Measurements from ENCODE around the gene ARAP2. TPM values are rescaled to one million over a fixed set of nuclear protein-coding genes. Genes with fewer than 3 reads are reported as not detected.

ARAP2 gene
- total RNA-seq, 1 experiment from 2014 or later = 1.7 TPM

GRCh38 chr4:36051634-36052033 is 192.7 kb downstream of the ARAP2 start:
- no peak for DNase-seq
- no peaks in the 10 kb centered on the region for H3K36me3 ChIP-seq (replicated peaks; ENCODE audit: control insufficient read depth, insufficient read depth, low read length)

DNA sequence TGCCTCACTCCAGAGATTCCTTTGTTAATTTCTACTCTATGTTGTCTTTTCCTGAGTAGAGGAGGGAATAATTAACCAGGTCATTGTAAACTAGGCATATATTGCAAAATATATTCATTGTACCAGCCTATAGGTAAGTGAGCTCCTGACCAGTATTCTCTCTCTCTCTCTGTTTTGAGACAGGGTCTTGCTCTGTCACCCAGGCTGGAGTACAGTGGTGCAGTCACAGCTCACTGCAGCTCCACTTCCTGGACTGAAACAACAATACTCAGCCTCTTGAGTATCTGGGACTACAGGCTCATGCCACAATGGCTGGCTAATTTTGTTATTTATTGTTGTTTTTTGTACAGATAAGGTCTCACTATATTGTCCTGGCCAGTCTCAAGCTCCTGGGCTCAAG is 198.3 kb downstream of the ARAP2 start:
- no peak for DNase-seq
- Histone ChIP-seq H3K27me3 (ENCODE audit: control insufficient read depth, insufficient read depth, low read length) (no peaks in the 10 kb centered on the region), H3K4me3 (ENCODE audit: insufficient read depth, low read depth, low read length) (no peak overlapping the region), H3K36me3 (replicated peaks; ENCODE audit: control insufficient read depth, insufficient read depth, low read length) (no peaks in the 10 kb centered on the region)

More at GRCh38 chr4:36051634-36052033, 192.7 kb downstream of the ARAP2 start:
- H3K4me3 ChIP-seq (ENCODE audit: insufficient read depth, low read depth, low read length) = no peak overlapping the region
- no peaks in the 10 kb centered on the region for H3K27me3 ChIP-seq (ENCODE audit: control insufficient read depth, insufficient read depth, low read length)

DNA sequence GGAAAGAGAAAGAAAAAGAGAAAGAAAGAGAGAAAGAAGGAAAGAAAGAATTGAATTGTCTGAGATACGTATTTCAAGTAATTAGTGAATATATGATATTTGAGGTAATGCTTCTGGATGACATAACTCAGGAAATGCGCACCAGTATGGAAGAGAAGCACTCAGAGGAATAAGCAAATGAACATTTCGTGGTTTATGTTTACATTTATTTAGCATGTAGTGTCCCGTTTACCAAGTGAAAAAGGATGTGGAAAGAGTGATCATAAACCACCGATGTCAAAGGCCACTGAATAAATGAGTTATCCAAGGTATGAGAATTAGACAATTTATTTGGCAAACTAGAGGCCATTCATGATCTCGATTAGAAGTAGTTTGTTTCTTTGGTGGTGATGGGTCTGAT is 200.4 kb downstream of the ARAP2 start:
- Histone ChIP-seq H3K36me3 (replicated peaks; ENCODE audit: control insufficient read depth, insufficient read depth, low read length) (no peaks in the 10 kb centered on the region), H3K27me3 (ENCODE audit: control insufficient read depth, insufficient read depth, low read length) (no peaks in the 10 kb centered on the region), H3K4me3 (ENCODE audit: insufficient read depth, low read depth, low read length) (no peak overlapping the region)
- DNase-seq = no peak

DNA sequence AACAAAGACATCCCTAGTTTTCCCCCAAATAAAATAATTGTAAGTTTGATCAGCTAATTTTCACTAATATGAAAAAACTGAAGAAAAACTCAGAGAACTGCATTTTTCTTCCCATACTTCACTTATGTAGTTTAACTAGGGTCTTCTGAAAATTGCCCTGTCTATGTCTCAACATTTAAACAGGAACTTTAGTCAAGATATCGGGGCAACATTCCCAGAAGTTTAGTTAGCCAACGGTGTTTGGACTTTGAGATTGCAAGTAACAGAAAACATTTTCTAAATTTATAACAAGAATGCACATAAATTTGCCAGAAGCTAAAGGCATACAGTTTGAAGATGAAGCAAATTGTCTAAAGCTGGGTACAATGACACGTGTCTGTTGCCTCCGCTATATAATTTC is 201.1 kb downstream of the ARAP2 start:
- no peaks in the 10 kb centered on the region for H3K27me3 ChIP-seq (ENCODE audit: control insufficient read depth, insufficient read depth, low read length)
- no peak for DNase-seq
- no peak overlapping the region for H3K4me3 ChIP-seq (ENCODE audit: insufficient read depth, low read depth, low read length)
- no peaks in the 10 kb centered on the region for H3K36me3 ChIP-seq (replicated peaks; ENCODE audit: control insufficient read depth, insufficient read depth, low read length)

GRCh38 chr4:36042122-36042970 is 202.0 kb downstream of the ARAP2 start:
- DNase-seq = no peak
- no peaks in the 10 kb centered on the region for H3K27me3 ChIP-seq (ENCODE audit: control insufficient read depth, insufficient read depth, low read length)
- H3K36me3 ChIP-seq (replicated peaks; ENCODE audit: control insufficient read depth, insufficient read depth, low read length) = no peaks in the 10 kb centered on the region
- H3K4me3 ChIP-seq (ENCODE audit: insufficient read depth, low read depth, low read length) = no peak overlapping the region

- Histone ChIP-seq H3K27me3 (ENCODE audit: control insufficient read depth, insufficient read depth, low read length) (no peaks in the 10 kb centered on the region), H3K36me3 (replicated peaks; ENCODE audit: control insufficient read depth, insufficient read depth, low read length) (no peaks in the 10 kb centered on the region), H3K4me3 (ENCODE audit: insufficient read depth, low read depth, low read length) (no peak overlapping the region)
- no peak for DNase-seq
These were observed 203.0 kb downstream of the ARAP2 start for GRCh38 chr4:36041340-36041739.

DNA sequence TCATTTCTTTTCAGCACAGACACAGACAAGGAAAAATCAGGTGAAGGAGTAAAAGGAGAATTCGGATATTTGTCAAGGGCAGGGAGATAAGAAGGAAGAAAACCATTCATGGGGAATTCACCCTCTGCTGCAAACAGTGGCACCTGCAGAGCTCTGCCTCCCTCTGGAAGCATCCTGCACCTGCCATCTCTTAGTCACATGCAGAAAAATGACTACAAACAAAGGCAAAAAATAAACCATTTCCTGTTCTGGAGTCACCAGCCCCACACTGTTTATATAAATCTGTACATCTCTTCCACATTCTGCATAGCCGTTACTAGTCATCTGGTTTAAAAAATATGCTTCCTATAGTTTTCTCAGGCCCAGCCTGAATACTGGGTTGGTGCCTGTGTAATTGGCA is 205.3 kb downstream of the ARAP2 start:
- no peak overlapping the region for H3K4me3 ChIP-seq (ENCODE audit: insufficient read depth, low read depth, low read length)
- no peaks in the 10 kb centered on the region for H3K27me3 ChIP-seq (ENCODE audit: control insufficient read depth, insufficient read depth, low read length)
- peak; percentile 7 for DNase-seq
- H3K36me3 ChIP-seq (replicated peaks; ENCODE audit: control insufficient read depth, insufficient read depth, low read length) = no peaks in the 10 kb centered on the region

DNA sequence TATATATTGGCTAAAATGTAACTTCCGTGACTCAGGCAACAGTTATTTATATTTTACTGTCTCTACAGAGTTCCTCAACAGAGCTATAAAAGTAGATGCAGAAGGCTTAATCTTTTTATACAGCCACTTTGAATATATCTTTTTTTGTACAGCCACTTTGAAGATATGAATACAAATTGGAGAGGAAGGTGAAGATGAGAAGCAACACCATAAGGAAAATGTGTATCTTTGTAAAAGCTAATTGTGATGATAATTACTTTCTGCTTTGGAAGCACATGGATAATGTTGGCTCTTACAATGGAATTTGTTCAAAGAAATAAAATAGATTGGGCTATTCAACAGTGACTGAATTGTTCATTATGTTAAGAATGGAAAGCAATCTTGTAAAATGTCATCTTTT is 205.8 kb downstream of the ARAP2 start:
- Histone ChIP-seq H3K4me3 (ENCODE audit: insufficient read depth, low read depth, low read length) (no peak overlapping the region), H3K36me3 (replicated peaks; ENCODE audit: control insufficient read depth, insufficient read depth, low read length) (no peaks in the 10 kb centered on the region), H3K27me3 (ENCODE audit: control insufficient read depth, insufficient read depth, low read length) (no peaks in the 10 kb centered on the region)
- no peak for DNase-seq

- no peak for DNase-seq
- Histone ChIP-seq H3K4me3 (ENCODE audit: insufficient read depth, low read depth, low read length) (no peak overlapping the region), H3K36me3 (replicated peaks; ENCODE audit: control insufficient read depth, insufficient read depth, low read length) (no peaks in the 10 kb centered on the region), H3K27me3 (ENCODE audit: control insufficient read depth, insufficient read depth, low read length) (no peaks in the 10 kb centered on the region)
These were observed 207.2 kb downstream of the ARAP2 start for GRCh38 chr4:36037127-36037526.

- Histone ChIP-seq H3K36me3 (replicated peaks; ENCODE audit: control insufficient read depth, insufficient read depth, low read length) (no peaks in the 10 kb centered on the region), H3K4me3 (ENCODE audit: insufficient read depth, low read depth, low read length) (no peak overlapping the region)
- no peak for DNase-seq
These were observed 214.4 kb downstream of the ARAP2 start for GRCh38 chr4:36029951-36030350.

GRCh38 chr4:36027203-36027602 is 217.1 kb downstream of the ARAP2 start:
- H3K27me3 ChIP-seq (ENCODE audit: control insufficient read depth, insufficient read depth, low read length) = no peaks in the 10 kb centered on the region
- DNase-seq = no peak

More at GRCh38 chr4:36029951-36030350, 214.4 kb downstream of the ARAP2 start:
- no peaks in the 10 kb centered on the region for H3K27me3 ChIP-seq (ENCODE audit: control insufficient read depth, insufficient read depth, low read length)

GRCh38 chr4:36026348-36026880 is 217.9 kb downstream of the ARAP2 start:
- H3K36me3 ChIP-seq (replicated peaks; ENCODE audit: control insufficient read depth, insufficient read depth, low read length) = no peaks in the 10 kb centered on the region
- no peak for DNase-seq
- no peak overlapping the region for H3K4me3 ChIP-seq (ENCODE audit: insufficient read depth, low read depth, low read length)
- H3K27me3 ChIP-seq (ENCODE audit: control insufficient read depth, insufficient read depth, low read length) = no peaks in the 10 kb centered on the region

More at GRCh38 chr4:36027203-36027602, 217.1 kb downstream of the ARAP2 start:
- Histone ChIP-seq H3K36me3 (replicated peaks; ENCODE audit: control insufficient read depth, insufficient read depth, low read length) (no peaks in the 10 kb centered on the region), H3K4me3 (ENCODE audit: insufficient read depth, low read depth, low read length) (no peak overlapping the region)

DNA sequence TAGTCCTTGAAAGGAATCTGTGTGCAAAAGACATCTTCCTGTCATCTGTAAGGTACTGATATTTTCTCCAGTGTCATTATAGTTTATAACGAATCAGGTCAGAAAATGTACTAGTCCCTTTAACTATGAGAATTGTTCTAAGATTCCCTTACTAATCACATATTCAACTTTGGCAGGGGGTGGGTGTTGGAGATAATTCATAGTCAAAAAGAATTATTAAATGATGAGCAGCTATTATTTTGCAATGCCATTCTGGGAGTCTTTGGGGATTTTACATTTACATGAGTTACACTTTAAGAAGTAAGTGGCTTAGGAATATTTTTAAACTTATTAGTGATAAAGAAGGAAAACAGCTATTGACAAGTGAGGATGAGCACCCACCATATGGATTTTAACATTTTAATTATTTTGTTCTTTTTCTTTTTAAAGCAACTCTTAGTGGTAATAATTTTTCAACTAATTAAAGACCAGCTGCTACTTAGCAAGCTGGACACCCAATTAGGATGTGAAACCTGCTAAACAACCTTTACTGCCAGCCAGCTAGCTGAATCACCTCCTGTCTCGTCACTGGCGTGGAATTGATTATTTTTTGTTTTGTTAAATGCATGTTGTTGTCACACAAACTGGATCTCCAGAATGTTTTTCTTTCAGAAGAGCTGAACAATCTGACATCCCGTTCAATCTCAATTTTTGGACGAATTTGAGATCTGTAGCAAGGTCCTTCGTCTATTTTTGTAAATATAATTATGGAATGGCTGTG is 219.2 kb downstream of the ARAP2 start:
- Histone ChIP-seq H3K27me3 (ENCODE audit: control insufficient read depth, insufficient read depth, low read length) (no peaks in the 10 kb centered on the region), H3K4me3 (ENCODE audit: insufficient read depth, low read depth, low read length) (no peak overlapping the region), H3K36me3 (replicated peaks; ENCODE audit: control insufficient read depth, insufficient read depth, low read length) (no peaks in the 10 kb centered on the region)
- DNase-seq = no peak

DNA sequence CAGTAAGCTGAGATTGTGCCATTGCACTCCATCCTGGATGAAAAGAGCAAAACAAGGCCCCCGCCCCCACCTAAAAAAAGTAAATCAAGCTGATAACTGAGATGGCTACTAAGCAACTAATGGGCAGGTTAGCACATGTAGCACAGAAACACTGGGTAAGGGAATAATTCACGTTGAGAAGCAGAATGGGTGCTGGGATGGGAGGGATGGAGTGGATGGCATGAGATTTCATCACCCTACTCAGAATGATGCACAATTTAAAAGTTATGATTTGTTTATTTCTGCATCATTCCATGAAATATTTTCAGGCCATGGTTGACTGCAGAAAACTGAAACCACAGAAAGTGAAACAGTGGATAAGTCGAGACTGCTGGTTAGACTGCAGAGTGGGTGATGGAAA is 224.0 kb downstream of the ARAP2 start:
- no peak for DNase-seq
- no peaks in the 10 kb centered on the region for H3K36me3 ChIP-seq (replicated peaks; ENCODE audit: control insufficient read depth, insufficient read depth, low read length)
- H3K4me3 ChIP-seq (ENCODE audit: insufficient read depth, low read depth, low read length) = no peak overlapping the region
- no peaks in the 10 kb centered on the region for H3K27me3 ChIP-seq (ENCODE audit: control insufficient read depth, insufficient read depth, low read length)

Measured in H7 (cell line).